ENCODE data around the gene TGFBR3. TPM values are rescaled to one million over a fixed set of nuclear protein-coding genes. Genes with fewer than 3 reads are reported as not detected.
"Not testable (repeated sequence)": the region's sequence is repeated elsewhere in the genome, so short reads cannot be mapped to it uniquely, and the experiment has no call there.

The TGFBR3 gene
- total RNA-seq, 1 experiment from 2014 or later: 14.5 TPM

- H3K27ac ChIP-seq (ENCODE audit: low read length): no peak overlapping the region
- POLR2A ChIA-PET: no interaction called here
- DNase-seq (ENCODE audit: low read depth, low spot score): no peak
- TF ChIP-seq CTCF (IDR thresholded peaks at IDR 0.05): no peak
- TF ChIP-seq POLR2AphosphoS5 (IDR thresholded peaks at IDR 0.05; ENCODE audit: low read depth, low read length): no peak
- TF ChIP-seq SIN3A (IDR thresholded peaks at IDR 0.05; ENCODE audit: borderline replicate concordance, insufficient read depth, low read depth, low read length): no peak
- TF ChIP-seq REST (IDR thresholded peaks at IDR 0.05; ENCODE audit: insufficient read depth in 1 of 2, low read depth in 2 of 2, low read length in 1 of 2): no peak
- no peak for TF ChIP-seq TCF7L2 (IDR thresholded peaks at IDR 0.05; ENCODE audit: low read depth, low read length)
- ATAC-seq: no peak
- no TSS peak for BruUV-seq (replicated peaks)
- H3K4me3 ChIP-seq (ENCODE audit: low read depth in 2 of 2, low read length in 2 of 2): no peak overlapping the region
- no peaks in the 10 kb centered on the region for H3K9me3 ChIP-seq (ENCODE audit: control insufficient read depth, insufficient read depth, low read depth, low read length)
- CTCF ChIA-PET: no interaction called here
- no peaks in the 10 kb centered on the region for H3K27me3 ChIP-seq (ENCODE audit: control insufficient read depth, insufficient read depth, low read length)
- H3K36me3 ChIP-seq (ENCODE audit: control insufficient read depth, insufficient read depth, low read length): no peaks in the 10 kb centered on the region
- peaks cover 4% of the 10 kb centered on the region for H3K4me1 ChIP-seq (ENCODE audit: control insufficient read depth, insufficient read depth, low read length)
- in situ Hi-C loops (cut with HindIII; ENCODE audit: low pct_unique_long_range_greater_than_20kb, low sequenced_read_pairs): no loop called here
- intact Hi-C loops (cut with micrococcal nuclease; ENCODE audit: unreplicated experiment): no loop called here
Measured at GRCh38 chr1:91836331-91837040, 49.5 kb downstream of the TGFBR3 start.

GRCh38 chr1:91835087-91835521 lies 50.8 kb downstream of the TGFBR3 start:
- TF ChIP-seq POLR2AphosphoS5 (IDR thresholded peaks at IDR 0.05; ENCODE audit: low read depth, low read length) (no peak), SIN3A (IDR thresholded peaks at IDR 0.05; ENCODE audit: borderline replicate concordance, insufficient read depth, low read depth, low read length) (no peak), TCF7L2 (IDR thresholded peaks at IDR 0.05; ENCODE audit: low read depth, low read length) (no peak), REST (IDR thresholded peaks at IDR 0.05; ENCODE audit: insufficient read depth in 1 of 2, low read depth in 2 of 2, low read length in 1 of 2) (no peak), CTCF (IDR thresholded peaks at IDR 0.05) (no peak)
- no TSS peak for BruUV-seq (replicated peaks)
- POLR2A ChIA-PET: no interaction called here
- H3K4me3 ChIP-seq (ENCODE audit: low read depth in 2 of 2, low read length in 2 of 2): no peak overlapping the region
- H3K27me3 ChIP-seq (ENCODE audit: control insufficient read depth, insufficient read depth, low read length): no peaks in the 10 kb centered on the region
- no peaks in the 10 kb centered on the region for H3K9me3 ChIP-seq (ENCODE audit: control insufficient read depth, insufficient read depth, low read depth, low read length)
- no peak for ATAC-seq
- in situ Hi-C loops (cut with HindIII; ENCODE audit: low pct_unique_long_range_greater_than_20kb, low sequenced_read_pairs) (no loop called here), intact Hi-C loops (cut with micrococcal nuclease; ENCODE audit: unreplicated experiment) (no loop called here)
- H3K4me1 ChIP-seq (ENCODE audit: control insufficient read depth, insufficient read depth, low read length): peaks cover 18% of the 10 kb centered on the region
- H3K36me3 ChIP-seq (ENCODE audit: control insufficient read depth, insufficient read depth, low read length): no peaks in the 10 kb centered on the region
- CTCF ChIA-PET: no interaction called here
- no peak for DNase-seq (ENCODE audit: low read depth, low spot score)
- H3K27ac ChIP-seq (ENCODE audit: low read length): no peak overlapping the region

- BruUV-seq (replicated peaks): not testable (repeated sequence)
Measured at GRCh38 chr1:91834549-91834948, 51.4 kb downstream of the TGFBR3 start.

More at GRCh38 chr1:91834549-91834948, 51.4 kb downstream of the TGFBR3 start:
- DNase-seq (ENCODE audit: low read depth, low spot score); H3K9me3 ChIP-seq (ENCODE audit: control insufficient read depth, insufficient read depth, low read depth, low read length); in situ Hi-C loops (cut with HindIII; ENCODE audit: low pct_unique_long_range_greater_than_20kb, low sequenced_read_pairs); H3K36me3 ChIP-seq (ENCODE audit: control insufficient read depth, insufficient read depth, low read length); ATAC-seq; H3K27me3 ChIP-seq (ENCODE audit: control insufficient read depth, insufficient read depth, low read length); CTCF ChIA-PET; intact Hi-C loops (cut with micrococcal nuclease; ENCODE audit: unreplicated experiment); H3K27ac ChIP-seq (ENCODE audit: low read length); H3K4me3 ChIP-seq (ENCODE audit: low read depth in 2 of 2, low read length in 2 of 2): not testable (repeated sequence)
- POLR2A ChIA-PET: interaction anchor here (0.6 kb wide), 1 partner anchor 76 kb away, joined by 3 read pairs; no protein-coding TSS in a partner anchor
- peaks cover 19% of the 10 kb centered on the region for H3K4me1 ChIP-seq (ENCODE audit: control insufficient read depth, insufficient read depth, low read length)

All from Panc1 (cell line).